GM12878 (cell line): ENCODE measurements around the gene MDM4. TPM values are rescaled to one million over a fixed set of nuclear protein-coding genes. Genes with fewer than 3 reads are reported as not detected.

ENCODE experiments used
- ATAC-seq: fragments of 200-7000 bp; cut with Tn5 transposase; 3 replicates; pipeline ENCODE4 v1.9.1; 2020; ENCODE audit warnings: mild to moderate bottlenecking, moderate library complexity
- BruUV-seq: library from RNA; stranded (reverse); fragments of 400-500 nt; replicated peaks from 2 replicates; lab custom pipeline; 2021; lab: Mats Ljungman, UMichigan
- CTCF ChIA-PET: fragments of 300-600 bp; sonication (Branson Sonifier 250); formaldehyde crosslinking; extraction: SDS; loops from one replicate; lab custom pipeline; 2021; ENCODE audit warnings: inconsistent platforms; lab: Yijun Ruan, JAX
- POLR2A ChIA-PET: fragments of 350-600 bp; formaldehyde crosslinking; extraction: SDS; loops from one replicate; lab custom pipeline; 2021; ENCODE audit warnings: inconsistent platforms; lab: Charles Lee
- RAD21 ChIA-PET: fragments of 300-600 bp; sonication (Branson Sonifier 250); formaldehyde crosslinking; loops from one replicate; lab custom pipeline; 2023; ENCODE audit warnings: antibody characterized with exemption; ENCODE audit not compliant: unreplicated experiment; lab: Charles Lee
- SMC1A ChIA-PET: fragments of 300-600 bp; sonication (Branson Sonifier 250); formaldehyde crosslinking; loops from one replicate; lab custom pipeline; 2023; ENCODE audit not compliant: unreplicated experiment, uncharacterized antibody; lab: Charles Lee
- DNase-seq: peaks from one replicate; pipeline ENCODE4 v3.0.0-alpha.2; 2011; ENCODE audit warnings: low read depth, low spot score
- FAIRE-seq: peaks from 3 replicates; lab custom pipeline; 2011; peaks lifted over from hg19 to GRCh38; lab: Jason Lieb, UNC
- H2AFZ ChIP-seq: 2 replicates; pipeline ENCODE4 v1.6.0; 2011; ENCODE audit warnings: low read depth, low read length, control low read depth; ENCODE audit not compliant: control insufficient read depth
- H3K27ac ChIP-seq: 2 replicates; pipeline ENCODE4 v1.5.1; 2011; ENCODE audit warnings: control low read depth; ENCODE audit not compliant: control insufficient read depth, insufficient read depth
- H3K27me3 ChIP-seq, 2 experiments: replicated peaks in 1 of 2; 2 replicates each; pipeline versions ENCODE4 v1.6.0 to v1.6.1; 2011; ENCODE audit warnings: low read length in 1 of 2; ENCODE audit not compliant: control insufficient read depth in 2 of 2, insufficient read depth in 2 of 2
- H3K36me3 ChIP-seq, 2 experiments: 2 replicates each; pipeline ENCODE4 v1.5.1; 2011; ENCODE audit warnings: low read length in 1 of 2; ENCODE audit not compliant: control insufficient read depth in 2 of 2, insufficient read depth in 2 of 2
- H3K4me1 ChIP-seq: 2 replicates; pipeline ENCODE4 v1.6.1; 2011; ENCODE audit warnings: mild to moderate bottlenecking, low read length, moderate library complexity, mixed read lengths; ENCODE audit not compliant: control insufficient read depth, insufficient read depth
- H3K4me2 ChIP-seq: 2 replicates; pipeline ENCODE4 v1.6.0; 2011; ENCODE audit warnings: control low read depth; ENCODE audit not compliant: control insufficient read depth, insufficient read depth
- H3K4me3 ChIP-seq: fragments of 200-600 bp; sonication (generic); 2 replicates; pipeline ENCODE4 v1.5.1; 2016
- H3K79me2 ChIP-seq: 2 replicates; pipeline ENCODE4 v1.6.0; 2011; ENCODE audit warnings: low read length; ENCODE audit not compliant: control insufficient read depth, insufficient read depth
- H3K9ac ChIP-seq: 2 replicates; pipeline ENCODE4 v1.8.0; 2011; ENCODE audit warnings: low read length, control low read depth, mixed read lengths; ENCODE audit not compliant: control insufficient read depth, insufficient read depth
- H3K9me3 ChIP-seq: replicated peaks from 3 replicates; pipeline ENCODE4 v1.5.1; 2011; ENCODE audit warnings: mild to moderate bottlenecking, low read length; ENCODE audit not compliant: control insufficient read depth, insufficient read depth
- H4K20me1 ChIP-seq: 2 replicates; pipeline ENCODE4 v1.6.0; 2011; ENCODE audit not compliant: control insufficient read depth, insufficient read depth
- BACH1 ChIP-seq: fragments of 450-650 bp; IDR thresholded peaks from 2 replicates; pipeline ENCODE4 v1.6.1; 2017; ENCODE audit warnings: mild to moderate bottlenecking, borderline replicate concordance
- EGR1 ChIP-seq, 2 experiments: IDR thresholded peaks; 1 replicate in 1 of 2; 2 replicates in 1 of 2; pipeline ENCODE4 v1.6.1; 2011 to 2012; ENCODE audit warnings: low read depth in 2 of 2, low read length in 2 of 2, borderline replicate concordance in 1 of 2, mild to moderate bottlenecking in 1 of 2, moderate library complexity in 1 of 2
- HDAC2 ChIP-seq: fragments of 200-600 bp; sonication (generic); IDR thresholded peaks from 2 replicates; pipeline ENCODE4 v1.6.1; 2017
- IKZF2 ChIP-seq, 2 experiments: fragments of 450-650 bp; IDR thresholded peaks; 2 replicates each; pipeline ENCODE4 v1.6.1; 2017; ENCODE audit warnings: mild to moderate bottlenecking in 2 of 2, moderate library complexity in 2 of 2
- JUNB ChIP-seq: IDR thresholded peaks from 2 replicates; pipeline ENCODE4 v1.6.1; 2016; ENCODE audit warnings: antibody characterized with exemption, mild to moderate bottlenecking
- KLF5 ChIP-seq: fragments of 450-650 bp; IDR thresholded peaks from 2 replicates; pipeline ENCODE4 v1.6.1; 2014; ENCODE audit warnings: mild to moderate bottlenecking; ENCODE audit not compliant: partially characterized antibody
- PML ChIP-seq: IDR thresholded peaks from 2 replicates; pipeline ENCODE4 v1.6.1; 2012; ENCODE audit warnings: low read length, inconsistent platforms
- SMC3 ChIP-seq: IDR thresholded peaks from 2 replicates; pipeline ENCODE4 v1.6.1; 2011; ENCODE audit warnings: low read length, improper control_type of control experiment, borderline replicate concordance
- SP1 ChIP-seq: IDR thresholded peaks from one replicate; pipeline ENCODE4 v1.6.1; 2011; ENCODE audit warnings: low read depth, low read length
- WGBS: methylation state at CpG from one replicate; pipeline ENCODE4 v1.1.6; 2016; ENCODE audit warnings: low lambda C conversion rate; ENCODE audit not compliant: insufficient replicate concordance, insufficient coverage; ENCODE audit errors: missing lambda C conversion rate; 5-methylcytosine and 5-hydroxymethylcytosine counted together
- in situ Hi-C: fragments of 300-500 bp; cut with MboI; formaldehyde crosslinking; loops from 9 replicates; pipeline ENCODE4 v1.14.3; 2018; ENCODE audit warnings: mixed read lengths
- intact Hi-C: fragments of 100-400 bp; cut with micrococcal nuclease; formaldehyde crosslinking; loops from one replicate; pipeline ENCODE4 v1.14.2; 2022; ENCODE audit not compliant: unreplicated experiment
- polyA plus RNA-seq, 11 experiments: library from polyadenylated mRNA; depleted of rRNA in 4 of 11; unstranded in 6 of 11; stranded (reverse) in 5 of 11; fragments of >200 nt; fragmentation: Nextera tagmentation in 4 of 11; fragmentation: Illumina TruSeq in 1 of 11; extraction: Ambion mirVana in 4 of 11; extraction: Trizol in 1 of 11; gene quantifications; 1 replicate in 1 of 11; 2 replicates in 10 of 11; pipeline versions ENCODE4 v1.2.1 to v1.2.3, GENCODE V29; 2011 to 2016; ENCODE audit warnings: inconsistent platforms in 2 of 11, missing spikeins in 2 of 11, low read depth in 1 of 11
- total RNA-seq, 4 experiments: library from RNA; depleted of rRNA in 3 of 4; stranded (reverse); fragments of >200 nt in 3 of 4; fragmentation: Illumina TruSeq in 1 of 4; extraction: Trizol in 1 of 4; gene quantifications; 2 replicates each; pipeline versions ENCODE4 v1.2.1 to v1.2.3, GENCODE V29; 2013 to 2021

The MDM4 gene
- total and polyA plus RNA-seq, 10 of the 15 experiments (the other 5 are each of a cell fraction or from before 2014, with no cell fraction given) = 2.5 to 74.4 (median 22.7) TPM

GRCh38 chr1:204466416-204467405 is 49.5 kb upstream of the MDM4 start:
- ATAC-seq = no peak; the same call in 2 of the 3 replicates
- Histone ChIP-seq H3K9me3 (no peaks in the 10 kb centered on the region), H3K79me2 (no peaks in the 10 kb centered on the region), H3K4me2 (peak overlapping the region; percentile 90), H3K9ac (no peak overlapping the region; the same call in 1 of the 2 replicates), H3K36me3 (peaks cover 14 to 17% of the 10 kb centered on the region in 2 experiments), H3K4me1 (peaks cover 51% of the 10 kb centered on the region), H3K27ac (peak overlapping the region; percentile 88), H4K20me1 (no peaks in the 10 kb centered on the region), H3K27me3 (no peaks in the 10 kb centered on the region), H3K4me3 (no peak overlapping the region), H2AFZ (no peak overlapping the region)
- TF ChIP-seq JUNB (no peak), EGR1 (IDR thresholded peaks at IDR 0.05; ENCODE audit: borderline replicate concordance in 1 of 2, low read depth in 2 of 2, low read length in 2 of 2) (peak in 1 of 2 experiments; percentile 10; a peak in 1 of 3 replicates)
- ChIA-PET RAD21 (interaction anchor here (0.6 to 3.7 kb wide), 15 partner anchors 11 to 50 kb away, joined by 3 to 48 read pairs (median 5); partner anchors contain the start of genes MDM4 and PIK3C2B), CTCF (interaction anchor here (0.9 to 51.8 kb wide), 9 partner anchors 8 to 103 kb away, joined by 3 to 2021 read pairs (median 5); partner anchors contain the start of gene PIK3C2B), POLR2A (interaction anchor here (0.6 to 4.2 kb wide), 11 partner anchors 13 to 58 kb away, joined by 3 to 46 read pairs (median 5); partner anchors contain the start of gene PIK3C2B), SMC1A (interaction anchor here (0.7 to 7.8 kb wide), 14 partner anchors 9 to 59 kb away, joined by 3 to 91 read pairs (median 12); partner anchors contain the start of genes MDM4 and PIK3C2B)
- WGBS = 48% methylated on average over 16 of the region's 17 CpGs
- no peak for FAIRE-seq
- in situ Hi-C loops (no loop called here), intact Hi-C loops (loop anchor here (2.0 kb wide), 1 partner anchor 20 kb away; no protein-coding TSS in a partner anchor)
- no TSS peak for BruUV-seq
- DNase-seq = no peak

GRCh38 chr1:204468206-204468605 is 48.0 kb upstream of the MDM4 start:
- peaks cover 36% of the 10 kb centered on the region for H3K4me1 ChIP-seq
- RAD21 ChIA-PET = interaction anchor here (2.8 to 3.7 kb wide), 2 partner anchors 25 to 35 kb away, joined by 10 to 48 read pairs; partner anchors contain the start of gene PIK3C2B
- in situ Hi-C loops = no loop called here
- 97% methylated on average over 10 of the region's 10 CpGs for WGBS
- intact Hi-C loops = no loop called here
- no peaks in the 10 kb centered on the region for H3K27me3 ChIP-seq
- no peak for FAIRE-seq
- no peak overlapping the region for H3K27ac ChIP-seq
- no peaks in the 10 kb centered on the region for H4K20me1 ChIP-seq
- H3K4me3 ChIP-seq = no peak overlapping the region
- SMC1A ChIA-PET = interaction anchor here (3.4 kb wide), 1 partner anchor 20 kb away, joined by 17 read pairs; no protein-coding TSS in a partner anchor
- POLR2A ChIA-PET = interaction anchor here (0.6 to 4.2 kb wide), 2 partner anchors 12 to 20 kb away, joined by 5 to 46 read pairs; no protein-coding TSS in a partner anchor
- no peak overlapping the region for H2AFZ ChIP-seq
- TF ChIP-seq BACH1 = no peak
- no peak for TF ChIP-seq SMC3
- TF ChIP-seq KLF5 = no peak
- no peak for TF ChIP-seq PML
- no peak for TF ChIP-seq IKZF2 (IDR thresholded peaks at IDR 0.05)
- TF ChIP-seq SP1 = no peak
- TF ChIP-seq HDAC2 = no peak
- CTCF ChIA-PET = interaction anchor here (3.2 to 51.8 kb wide), 2 partner anchors 22 to 37 kb away, joined by 17 to 2021 read pairs; partner anchors contain the start of gene PIK3C2B
- no peak for ATAC-seq
- H3K79me2 ChIP-seq = no peaks in the 10 kb centered on the region
- BruUV-seq = no TSS peak
- no peak overlapping the region for H3K4me2 ChIP-seq
- H3K36me3 ChIP-seq = peaks cover 14 to 15% of the 10 kb centered on the region in 2 experiments
- no peaks in the 10 kb centered on the region for H3K9me3 ChIP-seq
- no peak overlapping the region for H3K9ac ChIP-seq
- DNase-seq = no peak
